GM12873 (cell line): ENCODE measurements around the gene ZMYM3.

ENCODE experiments used
- CTCF ChIP-seq: IDR thresholded peaks from 2 replicates; pipeline ENCODE4 v1.5.1; 2012; ENCODE audit warnings: low read depth, mild to moderate bottlenecking, moderate library complexity, low read length, control low read depth; ENCODE audit not compliant: insufficient read depth; ENCODE audit errors: missing control alignments

ZMYM3 gene

GRCh38 chrX:71254092-71254963 is at the start of gene ZMYM3:
TSS of gene ZMYM3 (minus strand) at chrX:71254140. CDS start at chrX:71253255, 885 bp downstream.
- TF ChIP-seq CTCF = no peak

- TF ChIP-seq CTCF = no peak
These were observed 48.7 kb upstream of the ZMYM3 start for GRCh38 chrX:71302461-71303213.

GRCh38 chrX:71301195-71301924 is 47.4 kb upstream of the ZMYM3 start, which contains the start of gene ITGB1BP2:
TSS of gene ITGB1BP2 (plus strand) at chrX:71301750. CDS start at chrX:71301807, 57 bp downstream.
- no peak for TF ChIP-seq CTCF

- no peak for TF ChIP-seq CTCF
These were observed 44.2 kb upstream of the ZMYM3 start for GRCh38 chrX:71298119-71298518.

GRCh38 chrX:71296806-71297205 is 42.9 kb upstream of the ZMYM3 start:
- TF ChIP-seq CTCF = no peak

GRCh38 chrX:71292669-71293365 is 38.9 kb upstream of the ZMYM3 start:
- TF ChIP-seq CTCF = no peak
